CD4-positive, alpha-beta T cell treated with Interleukin-6 for 4 hours (primary cell): Measurements from ENCODE around the gene HACD2.

Source experiments
- DNase-seq: peaks from one replicate; pipeline ENCODE4 v3.0.0-alpha.2; 2020; ENCODE audit warnings: mixed read lengths

Gene HACD2

GRCh38 chr3:123442125-123442524 is 142.7 kb downstream of the HACD2 start:
- DNase-seq = no peak
